Activated B cell treated with CpG ODN at 0.5 μM for 24 hours (primary cell): Measurements from ENCODE around the gene VEGFB. TPM values are rescaled to one million over a fixed set of nuclear protein-coding genes. Genes with fewer than 3 reads are reported as not detected.

Experiments used
- ATAC-seq: fragments of 200-7000 bp; cut with Tn5 transposase; one replicate; pipeline ENCODE4 v1.10.0; 2021; ENCODE audit warnings: low read depth, mild to moderate bottlenecking, moderate library complexity
- CTCF ChIA-PET: fragments of 350-600 bp; sonication (Branson Sonifier 250); formaldehyde crosslinking; loops from one replicate; lab custom pipeline; 2021; ENCODE audit warnings: antibody characterized with exemption; lab: Charles Lee
- POLR2A ChIA-PET: fragments of 350-600 bp; sonication (Branson Sonifier 250); formaldehyde crosslinking; loops from one replicate; lab custom pipeline; 2021; ENCODE audit warnings: antibody characterized with exemption; lab: Charles Lee
- DNase-seq: peaks from one replicate; pipeline ENCODE4 v3.0.0; 2022
- H3K27ac Mint-ChIP-seq: one replicate; pipeline ENCODE4 v1.8.0; 2020; ENCODE audit warnings: mixed read lengths
- H3K27me3 Mint-ChIP-seq: one replicate; pipeline ENCODE4 v1.8.0; 2021; ENCODE audit warnings: mixed read lengths
- H3K36me3 Mint-ChIP-seq: one replicate; pipeline ENCODE4 v1.8.0; 2021; ENCODE audit warnings: low read depth, mixed read lengths
- H3K4me1 Mint-ChIP-seq: one replicate; pipeline ENCODE4 v1.8.0; 2021; ENCODE audit warnings: mixed read lengths
- H3K4me3 Mint-ChIP-seq: one replicate; pipeline ENCODE4 v1.8.0; 2020; ENCODE audit warnings: mild to moderate bottlenecking, mixed read lengths
- H3K9me3 Mint-ChIP-seq: one replicate; pipeline ENCODE4 v1.8.0; 2020; ENCODE audit warnings: mixed read lengths
- CTCF ChIP-seq: fragments of 200-600 bp; IDR thresholded peaks from one replicate; pipeline ENCODE4 v1.8.0; 2022; ENCODE audit warnings: antibody characterized with exemption, mild to moderate bottlenecking
- intact Hi-C: fragments of 100-400 bp; cut with micrococcal nuclease; formaldehyde crosslinking; loops from one replicate; pipeline ENCODE4 v1.15.1; 2024
- total RNA-seq: library from RNA; stranded (reverse); gene quantifications from 2 replicates; pipeline ENCODE4 v1.2.3, GENCODE V29; 2022

The VEGFB gene
- total RNA-seq, 1 donor from 2014 or later = 97.4 TPM

GRCh38 chr11:64238076-64238475 is 3.7 kb downstream of the VEGFB start:
- Mint-ChIP-seq H3K4me3 (no peak overlapping the region), H3K9me3 (no peaks in the 10 kb centered on the region), H3K4me1 (peaks cover 73% of the 10 kb centered on the region), H3K27me3 (no peaks in the 10 kb centered on the region), H3K36me3 (peaks cover 43% of the 10 kb centered on the region), H3K27ac (peak overlapping the region; percentile 98)
- CTCF ChIA-PET = interaction anchor here (0.6 kb wide), 1 partner anchor 40 kb away, joined by 3 read pairs; no protein-coding TSS in a partner anchor
- no peak for ATAC-seq
- POLR2A ChIA-PET = interaction anchor here (0.7 to 5.9 kb wide), 5 partner anchors 7 to 32 kb away, joined by 4 to 60 read pairs (median 6); partner anchors contain the start of genes DNAJC4, FERMT3, NUDT22 and TRPT1
- intact Hi-C loops = no loop called here
- no peak for TF ChIP-seq CTCF
- no peak for DNase-seq

DNA sequence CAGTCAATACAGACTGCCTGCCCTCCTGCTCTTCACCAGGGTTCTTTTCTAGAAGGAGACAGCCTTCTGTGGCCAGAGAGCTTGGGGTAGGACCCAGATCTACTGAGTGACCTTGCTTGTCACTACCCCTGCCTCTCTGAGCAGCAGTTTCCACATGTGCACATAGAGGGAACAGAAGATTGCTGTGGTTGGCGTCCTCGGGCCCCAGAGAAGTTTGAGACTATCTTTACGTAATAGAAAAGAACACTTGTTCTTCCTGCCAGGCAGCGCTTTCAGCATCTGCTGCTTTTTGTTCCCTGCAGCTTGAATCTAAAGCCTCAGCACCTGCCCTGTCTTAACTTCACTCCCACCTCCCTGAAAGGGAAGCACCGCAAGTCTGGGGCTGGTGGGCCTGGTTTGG is 4.6 kb downstream of the VEGFB start:
- no peak for TF ChIP-seq CTCF
- Mint-ChIP-seq H3K27ac (peak overlapping the region; percentile 98), H3K9me3 (no peaks in the 10 kb centered on the region), H3K4me1 (peaks cover 74% of the 10 kb centered on the region), H3K36me3 (peaks cover 52% of the 10 kb centered on the region), H3K27me3 (no peaks in the 10 kb centered on the region), H3K4me3 (no peak overlapping the region)
- intact Hi-C loops = no loop called here
- DNase-seq (no peak), ATAC-seq (no peak)
- ChIA-PET POLR2A (interaction anchor here (0.6 to 5.9 kb wide), 4 partner anchors 8 to 24 kb away, joined by 4 to 60 read pairs (median 13); partner anchors contain the start of genes DNAJC4, NUDT22 and TRPT1), CTCF (no interaction called here)

DNA sequence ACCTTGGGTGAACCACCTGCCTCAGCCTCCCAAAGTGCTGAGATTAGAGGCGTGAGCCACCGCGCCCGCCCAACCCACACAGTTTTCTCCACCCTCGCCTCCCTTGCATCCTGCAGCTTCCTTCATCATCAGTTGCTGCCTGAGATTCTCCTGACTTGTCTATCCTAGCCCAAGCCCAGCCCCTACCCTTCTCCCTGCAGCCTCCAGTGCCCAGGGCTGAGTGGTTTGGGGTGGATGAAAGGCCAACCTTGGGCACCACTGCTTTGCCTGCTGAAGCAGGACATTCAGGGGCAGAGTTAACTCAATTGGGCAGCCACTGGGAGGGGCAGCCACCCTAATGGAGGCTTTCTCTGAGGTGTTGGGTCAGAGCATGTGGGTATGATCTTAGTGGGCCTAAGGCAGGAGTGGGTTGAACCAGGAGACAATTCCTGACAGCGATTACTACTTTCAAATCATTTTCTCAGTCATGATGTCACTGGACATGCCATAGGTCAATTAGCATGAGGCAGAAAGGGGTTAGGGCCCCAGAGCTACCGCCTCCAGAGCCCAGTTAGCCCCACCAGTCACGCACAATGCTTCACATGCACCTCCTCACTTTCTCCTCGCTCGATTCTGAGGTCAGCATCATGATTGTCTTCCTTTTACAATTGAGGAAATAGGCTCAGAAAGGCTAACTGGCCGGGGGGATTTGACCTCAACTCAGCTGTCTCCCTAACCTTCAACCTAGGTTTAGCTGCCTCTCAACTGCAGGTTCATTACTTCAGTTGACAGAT is 5.5 kb downstream of the VEGFB start:
- no peaks in the 10 kb centered on the region for H3K27me3 Mint-ChIP-seq
- no peak for TF ChIP-seq CTCF
- POLR2A ChIA-PET = interaction anchor here (0.6 to 8.7 kb wide), 11 partner anchors 9 to 1317 kb away, joined by 3 to 127 read pairs (median 11); partner anchors contain the start of genes DNAJC4, ESRRA, FERMT3 and NUDT22
- H3K9me3 Mint-ChIP-seq = no peaks in the 10 kb centered on the region
- intact Hi-C loops = loop anchor here (1.0 to 10.0 kb wide), 6 partner anchors 10 to 535 kb away; partner anchors contain the start of genes CCDC88B, DNAJC4, NUDT22 and OTUB1
- peaks cover 76% of the 10 kb centered on the region for H3K4me1 Mint-ChIP-seq
- ATAC-seq = no peak
- H3K36me3 Mint-ChIP-seq = peaks cover 56% of the 10 kb centered on the region
- CTCF ChIA-PET = no interaction called here
- H3K4me3 Mint-ChIP-seq = peak overlapping the region; percentile 91
- H3K27ac Mint-ChIP-seq = peak overlapping the region; percentile 98
- no peak for DNase-seq

GRCh38 chr11:64240435-64241240 is 6.3 kb downstream of the VEGFB start, which contains the start of gene FKBP2:
Gene FKBP2, plus strand, starts transcription at chr11:64241095. Its CDS starts 1,293 bp downstream, at chr11:64242388.
- CTCF ChIA-PET = interaction anchor here (0.7 to 1.3 kb wide), 4 partner anchors 10 to 60 kb away, joined by 3 to 7 read pairs (median 3); partner anchors contain the start of gene STIP1

More at GRCh38 chr11:64240435-64241240, 6.3 kb downstream of the VEGFB start, which contains the start of gene FKBP2:
- peak; percentile 61 for ATAC-seq
- H3K27ac Mint-ChIP-seq = peak within 1 kb of the TSS; percentile 98
- intact Hi-C loops = loop anchor here (1.0 to 10.0 kb wide), 11 partner anchors 10 to 534 kb away; partner anchors contain the start of genes CCDC88B, DNAJC4, ESRRA and GPR137
- peaks cover 50% of the 10 kb centered on the region for H3K36me3 Mint-ChIP-seq
- H3K4me1 Mint-ChIP-seq = peaks cover 75% of the 10 kb centered on the region
- H3K9me3 Mint-ChIP-seq = no peaks in the 10 kb centered on the region
- H3K4me3 Mint-ChIP-seq = peak within 1 kb of the TSS; percentile 91
- POLR2A ChIA-PET = interaction anchor here (0.5 to 8.7 kb wide), 28 partner anchors 9 to 1649 kb away, joined by 3 to 127 read pairs (median 7); partner anchors contain the start of genes BAD, CCDC88B, DNAJC4 and ESRRA
- TF ChIP-seq CTCF = no peak
- H3K27me3 Mint-ChIP-seq = no peaks in the 10 kb centered on the region
- peak; percentile 98 for DNase-seq
